GM20000 (cell line): ENCODE data around the gene EHD4.

Source experiments
- DNase-seq: peaks from one replicate; pipeline ENCODE4 v3.0.0; 2012; ENCODE audit warnings: low spot score
- CTCF ChIP-seq: IDR thresholded peaks from 2 replicates; pipeline ENCODE4 v1.5.1; 2012; ENCODE audit warnings: mild to moderate bottlenecking, control low read depth; ENCODE audit errors: extremely low read depth, missing control alignments

The EHD4 gene

GRCh38 chr15:41880156-41880877 lies 92.0 kb downstream of the EHD4 start:
- TF ChIP-seq CTCF, result no peak
- no peak for DNase-seq

- DNase-seq, result no peak
- no peak for TF ChIP-seq CTCF
Measured at GRCh38 chr15:41879321-41879845, 93.0 kb downstream of the EHD4 start.

GRCh38 chr15:41878355-41878699 lies 94.0 kb downstream of the EHD4 start:
- TF ChIP-seq CTCF, result no peak
- no peak for DNase-seq

DNA sequence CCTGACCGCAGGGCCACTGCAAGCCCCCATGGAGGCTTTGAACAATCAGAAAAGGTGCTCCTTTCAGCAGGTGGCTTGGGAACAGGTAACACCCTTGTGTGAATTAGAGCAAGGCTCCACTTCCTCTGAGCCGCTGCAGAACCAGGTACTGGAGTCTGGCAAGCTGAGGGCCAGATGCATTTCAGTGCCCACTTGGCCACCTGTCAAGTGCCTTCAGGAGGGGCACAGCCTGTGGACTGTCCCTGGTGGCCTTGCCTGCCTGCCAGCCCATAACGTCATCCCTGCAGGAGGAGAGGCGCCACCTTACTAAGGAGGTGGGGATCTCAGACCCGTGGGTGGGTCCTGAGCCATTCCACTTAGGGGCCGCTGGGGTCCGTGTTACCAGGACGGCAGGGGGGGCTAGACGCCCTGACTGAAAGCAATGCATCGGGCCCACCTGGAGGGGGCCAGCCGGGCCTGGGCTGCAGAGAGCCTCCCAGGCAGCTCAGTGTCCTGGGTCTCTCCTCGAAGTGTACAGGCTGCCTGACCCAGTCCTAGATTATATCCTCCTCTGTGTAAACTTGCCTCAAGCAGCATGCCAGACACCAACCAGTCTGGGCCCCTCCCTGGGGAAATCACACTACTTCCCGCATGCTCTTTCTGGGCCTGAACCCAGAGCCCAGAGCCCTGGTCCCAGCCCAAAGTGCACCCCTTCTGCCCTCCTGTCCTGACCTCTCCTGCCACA lies 94.6 kb downstream of the EHD4 start:
- TF ChIP-seq CTCF, result no peak

DNA sequence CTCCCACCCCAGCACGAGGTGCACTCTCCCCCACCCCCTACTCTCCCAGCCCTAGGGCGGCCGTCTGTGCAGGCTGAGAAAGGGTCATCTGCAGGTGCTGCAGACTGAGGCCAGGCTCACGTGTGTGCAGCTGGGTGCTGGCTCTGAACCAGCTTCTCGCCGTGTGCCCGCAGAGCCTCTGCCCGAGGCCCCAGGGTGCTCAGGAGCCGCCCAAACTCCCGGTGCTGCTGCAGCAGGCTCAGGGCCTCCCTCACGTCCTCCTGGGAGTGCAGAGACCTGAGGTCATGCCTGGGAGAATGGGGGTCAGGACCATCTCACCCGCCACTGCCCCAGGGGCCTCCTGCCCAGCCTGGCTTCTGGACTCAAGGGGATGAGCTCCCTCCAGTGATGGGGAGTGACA lies 95.7 kb downstream of the EHD4 start:
- no peak for TF ChIP-seq CTCF
- no peak for DNase-seq

More for the DNA sequence above, 94.6 kb downstream of the EHD4 start:
- no peak for DNase-seq

- no peak for DNase-seq
- no peak for TF ChIP-seq CTCF
Measured at GRCh38 chr15:41876007-41876406, 96.3 kb downstream of the EHD4 start.

DNA sequence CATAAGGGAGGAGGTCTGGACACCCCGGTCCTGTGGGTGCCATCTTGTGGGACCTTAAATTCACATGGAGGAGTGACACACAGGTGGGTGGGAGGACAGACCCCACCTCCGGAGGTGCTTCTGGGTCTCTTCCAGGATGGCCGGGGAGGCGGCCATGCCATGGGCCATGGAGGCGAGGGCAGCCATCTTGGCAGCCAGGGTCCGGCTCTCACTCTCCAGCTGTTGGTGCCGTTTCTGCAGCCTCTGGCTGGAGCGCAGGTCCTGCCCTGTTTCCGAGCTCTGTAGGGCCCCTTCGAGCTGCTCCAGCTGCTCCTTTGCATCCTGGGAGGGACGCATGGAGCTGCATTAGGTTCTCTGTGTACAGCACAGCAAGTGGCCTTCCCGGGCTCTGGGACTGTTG lies 97.6 kb downstream of the EHD4 start:
- no peak for TF ChIP-seq CTCF
- DNase-seq, result no peak
